G401.6 (cell line): Measurements from ENCODE around the gene TBC1D24.

Experiments
- FAIRE-seq: peaks from 2 replicates; lab custom pipeline; 2012; peaks lifted over from hg19 to GRCh38; lab: Jason Lieb, UNC

The TBC1D24 gene

DNA sequence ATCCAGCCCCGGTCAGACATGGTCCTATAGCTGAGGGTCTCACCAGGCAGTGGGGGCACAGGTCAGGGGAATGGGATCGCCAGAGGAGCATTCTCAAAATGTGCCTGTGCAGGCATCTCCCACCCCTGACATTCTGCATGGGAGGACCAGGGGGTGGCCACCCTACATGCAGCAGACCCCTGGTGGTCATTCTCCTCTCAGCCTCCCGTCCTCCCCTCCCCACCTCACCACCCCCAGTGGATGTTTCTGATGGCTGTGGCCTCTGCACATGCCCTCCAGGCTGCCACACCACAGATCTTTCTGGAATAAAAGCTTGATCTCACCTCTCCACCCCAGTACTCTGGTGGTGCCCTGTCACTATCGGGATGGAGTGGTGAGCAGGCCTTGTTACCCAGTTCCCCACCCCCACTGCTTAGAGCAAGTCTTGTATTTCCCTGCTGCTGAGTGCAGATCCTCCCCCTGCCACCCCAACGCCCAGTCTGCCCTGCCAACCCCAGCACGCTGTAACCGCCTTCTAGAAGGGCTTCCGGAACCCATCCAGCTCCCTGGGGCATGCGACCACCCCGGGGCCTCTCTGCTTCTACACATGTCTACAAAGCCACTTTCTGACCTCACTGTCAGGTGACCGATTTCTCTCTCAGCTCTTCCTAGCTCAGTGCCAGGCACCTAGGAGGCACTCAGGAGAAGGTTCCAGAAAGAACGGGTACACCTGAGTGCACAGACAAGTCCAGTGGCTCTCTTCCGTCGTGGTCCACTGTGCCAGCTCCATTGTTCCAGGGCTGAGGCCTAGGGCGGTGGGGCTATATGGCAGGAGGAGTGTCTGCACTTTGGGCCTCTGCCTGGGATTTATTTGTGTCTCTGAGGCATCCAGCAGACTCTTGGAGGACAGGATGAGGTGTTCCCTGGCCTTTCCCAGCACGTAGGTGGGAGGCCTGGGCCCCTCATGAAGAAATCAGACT is 9.3 kb downstream of the TBC1D24 start:
- no peak for FAIRE-seq

DNA sequence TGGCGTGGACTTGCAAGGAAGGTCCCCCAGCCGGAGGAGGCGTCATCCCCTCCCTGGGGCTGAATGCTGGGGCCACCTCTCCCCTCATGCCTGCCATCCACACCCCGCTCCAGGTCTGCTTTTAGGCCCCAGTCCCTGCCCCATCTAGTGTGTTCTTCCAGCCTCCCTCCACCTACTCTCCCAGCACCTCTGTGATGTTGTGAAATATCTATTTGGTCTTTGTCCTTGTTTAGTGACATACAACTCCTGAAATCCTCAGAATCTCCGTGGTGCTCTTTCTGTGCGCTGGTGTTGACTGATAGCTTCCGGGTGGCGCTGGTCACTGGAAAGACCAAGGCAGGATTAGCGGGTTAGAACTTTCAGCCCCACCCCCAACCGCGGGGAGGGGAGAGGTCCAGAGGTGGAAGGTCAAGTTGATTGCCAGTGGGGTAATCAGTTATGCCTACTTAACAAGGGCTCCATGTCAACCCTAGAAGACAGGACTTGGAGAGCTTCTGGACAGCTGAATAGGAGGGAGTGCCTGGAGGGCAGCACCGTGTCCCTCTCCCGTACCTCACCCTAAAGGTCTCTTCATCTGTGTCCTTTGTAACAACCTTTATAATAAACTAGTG is 10.1 kb downstream of the TBC1D24 start:
- FAIRE-seq: no peak

DNA sequence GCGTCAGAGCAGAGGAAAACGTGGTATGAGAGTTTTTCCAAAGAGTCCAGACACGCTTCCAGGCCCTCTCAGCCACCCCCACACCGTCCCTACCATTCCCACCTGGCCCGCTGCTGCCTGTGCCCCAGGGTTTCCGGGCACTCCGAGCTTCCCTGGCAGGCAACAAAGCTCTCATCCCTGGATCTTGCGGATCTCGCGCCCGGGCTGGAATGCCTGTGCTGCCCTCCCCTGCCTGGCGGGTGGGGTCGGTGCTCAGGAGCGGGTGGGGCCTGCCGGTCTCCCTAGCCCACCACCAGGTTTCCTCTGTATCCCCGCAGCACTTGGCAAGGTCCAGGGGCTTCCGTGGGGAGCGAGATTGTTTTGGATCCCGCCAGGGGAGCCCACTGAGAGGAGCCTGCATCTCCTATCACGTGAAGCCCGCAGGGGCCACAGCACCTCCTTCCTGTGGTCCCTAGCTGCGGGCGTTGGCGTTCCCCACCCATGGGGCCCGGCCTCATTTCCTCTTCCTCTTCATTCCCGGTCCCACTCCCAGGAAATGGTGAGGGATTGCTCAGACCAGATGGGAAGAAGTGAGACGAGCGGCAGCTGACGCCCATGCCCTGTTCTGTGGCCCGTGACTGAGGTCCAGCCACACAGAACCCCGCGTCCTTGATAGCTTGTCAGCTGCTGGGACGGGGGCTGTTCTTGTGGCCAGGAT is 11.0 kb downstream of the TBC1D24 start:
- FAIRE-seq: no peak

DNA sequence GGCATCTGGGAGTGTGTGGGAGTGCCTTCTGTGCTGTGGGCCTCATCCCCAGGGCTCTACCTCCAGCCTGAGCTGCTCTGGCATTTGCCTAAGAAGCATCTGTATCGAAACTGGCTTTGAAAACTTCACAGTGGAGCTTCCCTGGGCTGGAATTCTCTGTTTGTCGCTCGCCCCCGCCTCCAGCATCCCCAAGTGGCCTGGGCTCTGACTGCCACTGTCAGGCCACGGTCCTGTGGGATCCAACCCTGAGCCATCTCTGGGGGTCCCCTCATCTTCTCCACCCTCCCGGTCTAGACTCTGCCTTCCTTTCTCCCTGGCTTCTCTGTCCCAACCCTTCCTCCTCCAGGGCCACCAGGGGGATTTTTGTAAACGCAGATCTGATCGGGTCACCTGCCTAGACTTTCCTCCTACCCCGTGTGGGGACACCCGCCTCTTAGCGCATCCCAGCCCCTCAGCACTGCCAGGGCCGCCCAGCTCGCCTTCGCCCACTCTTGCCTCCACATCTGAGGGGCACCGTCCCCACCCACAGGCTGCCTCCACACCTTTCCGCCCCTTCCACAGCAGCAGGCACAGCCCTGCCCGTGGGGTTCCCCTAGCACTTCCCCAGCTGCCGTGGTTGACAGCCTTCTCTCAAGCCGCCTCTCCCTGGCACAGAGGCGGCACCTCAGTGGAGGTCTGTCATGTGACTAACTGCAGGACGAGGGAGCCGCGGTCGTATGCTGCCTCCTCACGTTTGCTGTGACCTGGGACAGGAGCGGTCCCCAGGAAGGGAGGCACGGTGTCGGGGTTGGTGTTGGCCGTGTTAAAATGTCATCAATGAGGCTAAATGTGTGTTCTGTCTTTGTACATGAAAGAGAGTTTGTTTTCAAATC is 12.0 kb downstream of the TBC1D24 start:
- FAIRE-seq: no peak

DNA sequence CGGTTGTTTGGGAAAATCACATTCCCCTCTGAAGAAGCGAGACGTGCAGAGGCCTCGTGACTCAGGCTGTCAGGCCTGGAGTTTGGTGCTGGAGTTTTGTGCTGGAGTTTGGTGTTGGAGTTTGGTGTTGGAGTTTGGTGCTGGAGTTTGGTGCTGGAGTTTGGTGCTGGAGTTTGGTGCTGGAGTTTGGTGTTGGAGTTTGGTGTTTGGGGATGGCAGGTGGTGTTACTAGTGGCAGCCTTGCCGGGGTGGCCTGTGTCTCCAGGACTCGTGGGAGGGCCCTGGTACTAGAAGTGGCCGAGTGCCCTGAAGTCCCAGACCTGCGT is 12.6 kb downstream of the TBC1D24 start:
- FAIRE-seq: no peak

DNA sequence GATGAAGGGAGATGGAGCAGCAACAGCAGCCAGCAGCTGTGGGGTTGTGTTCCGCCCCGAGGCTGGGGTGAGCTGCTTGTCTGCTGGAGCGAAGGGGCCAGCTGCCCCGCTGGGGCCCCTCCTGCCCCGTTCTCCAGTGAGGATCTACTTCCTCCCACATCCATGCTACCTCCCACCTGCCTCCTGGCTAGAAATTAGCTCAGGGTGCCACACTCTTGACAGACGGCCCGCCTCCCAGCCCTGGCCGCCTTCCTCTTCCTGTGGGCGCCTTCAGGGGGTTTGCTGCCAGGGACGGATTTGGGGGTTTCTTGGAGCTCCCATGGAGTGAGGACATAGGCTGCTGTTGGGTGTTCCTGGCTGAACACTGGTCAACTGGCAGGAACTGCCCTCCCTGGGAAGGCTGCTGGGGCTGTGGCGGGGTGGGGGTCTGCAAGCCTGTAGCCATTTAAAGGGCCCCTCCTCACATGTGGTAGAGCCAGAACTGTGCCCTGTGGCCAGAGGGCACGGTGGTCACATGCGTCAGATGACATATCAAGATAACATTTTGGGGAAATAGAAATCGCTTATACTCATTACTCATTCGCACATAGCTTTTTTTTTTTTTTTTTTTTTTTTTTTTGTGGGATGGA is 13.1 kb downstream of the TBC1D24 start:
- no peak for FAIRE-seq

DNA sequence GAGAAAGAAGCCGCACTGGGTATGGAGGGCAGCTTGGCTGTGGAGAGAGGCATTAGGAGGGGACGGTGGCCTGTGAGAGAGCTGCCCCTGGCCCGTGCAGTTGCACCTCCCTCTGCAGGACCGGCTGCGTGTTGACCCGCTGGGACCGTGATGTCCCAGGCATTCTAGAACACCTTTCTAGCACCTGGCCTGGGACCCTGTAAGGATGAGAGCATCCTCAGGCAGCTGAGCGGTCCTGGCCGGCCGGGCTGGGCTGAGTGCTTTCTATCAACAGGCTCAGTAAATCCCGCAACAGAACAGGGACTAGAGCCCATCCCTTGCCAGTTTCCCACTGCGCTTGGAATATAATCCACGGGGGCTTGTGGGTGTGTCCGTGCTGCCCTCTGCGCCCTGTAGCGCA is 14.7 kb downstream of the TBC1D24 start:
- FAIRE-seq: no peak

DNA sequence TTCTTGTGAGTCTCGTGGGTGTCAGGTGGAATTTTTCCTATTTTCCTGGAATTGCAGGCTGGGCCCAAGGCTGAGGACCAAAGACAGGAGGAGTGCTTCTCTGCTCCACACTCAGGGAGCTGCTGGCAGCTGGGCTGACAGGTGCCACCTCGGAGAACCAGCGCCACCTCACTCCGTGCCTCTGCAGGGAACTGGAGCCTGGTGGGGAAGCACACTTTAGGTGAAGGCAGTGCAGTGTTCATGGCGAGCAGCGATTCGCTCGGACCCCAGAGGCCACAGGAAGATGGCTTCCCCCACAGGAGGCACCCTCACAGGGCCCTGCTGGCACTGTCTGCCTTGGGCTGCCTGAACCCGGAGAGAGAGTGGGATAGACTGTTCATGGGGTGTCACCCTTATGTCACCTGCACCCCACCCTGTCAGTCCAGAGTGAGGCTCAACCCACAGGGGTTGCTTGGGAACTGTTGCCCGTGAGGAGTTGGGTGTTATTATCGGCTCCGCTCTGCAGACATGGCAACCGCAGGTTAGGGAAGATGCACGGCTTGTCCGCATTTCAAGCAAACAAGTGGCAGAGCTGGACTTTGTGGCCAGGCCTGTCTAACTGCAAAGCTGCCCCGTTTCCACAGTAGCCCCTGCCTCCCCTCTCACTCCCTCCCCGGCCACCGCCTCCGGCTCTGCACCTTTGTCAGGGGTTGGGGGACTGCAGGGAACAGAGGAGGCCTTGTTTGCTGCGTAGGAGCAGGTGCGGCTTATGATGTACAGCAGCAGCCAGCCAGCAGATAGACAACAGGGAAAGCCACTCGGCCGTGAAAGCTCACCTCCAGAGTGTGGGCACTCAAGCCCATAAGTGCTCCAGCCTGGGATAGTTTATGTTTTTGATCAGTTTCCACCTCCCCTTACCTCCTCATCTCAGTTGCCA is 15.5 kb downstream of the TBC1D24 start:
- FAIRE-seq: no peak

DNA sequence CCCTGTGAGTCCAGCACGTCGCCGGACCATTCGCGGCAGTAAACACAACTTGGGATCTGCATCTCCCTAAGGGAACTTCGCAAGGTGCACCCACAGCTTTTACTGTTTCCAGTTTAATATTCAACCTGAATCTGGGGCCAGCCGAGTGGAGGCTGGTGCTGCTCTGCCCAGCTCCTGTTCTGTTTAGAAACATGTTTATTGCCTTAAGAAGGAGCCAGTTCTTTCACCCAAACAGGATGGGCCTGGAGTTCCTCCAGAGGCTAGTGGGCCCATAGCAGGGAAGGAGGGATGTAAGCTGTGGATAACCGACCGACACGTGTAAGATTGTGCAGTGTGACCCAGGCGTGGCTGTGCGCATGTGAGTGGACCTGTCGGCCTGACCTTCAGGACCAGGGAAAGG is 17.4 kb downstream of the TBC1D24 start:
- FAIRE-seq: no peak

DNA sequence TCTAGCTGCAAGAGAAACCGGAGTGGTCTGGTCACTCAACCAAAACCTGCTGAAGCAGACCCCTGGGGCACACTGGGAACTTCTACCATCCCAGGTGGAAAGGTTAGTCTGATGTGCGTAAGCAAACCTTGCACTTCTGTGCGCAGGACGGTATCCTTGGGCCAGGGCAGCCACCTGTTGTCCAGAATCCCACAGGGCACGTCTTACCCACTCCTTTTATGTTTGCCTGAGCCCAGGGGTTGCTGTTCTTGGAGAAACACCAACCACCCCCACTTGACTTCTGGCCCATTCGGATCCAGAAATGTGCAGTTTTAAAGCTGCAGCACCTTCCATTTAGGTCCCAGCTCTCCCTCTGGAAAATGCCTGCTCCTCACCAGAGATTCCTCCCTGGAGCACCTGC is 18.7 kb downstream of the TBC1D24 start:
- FAIRE-seq: no peak

DNA sequence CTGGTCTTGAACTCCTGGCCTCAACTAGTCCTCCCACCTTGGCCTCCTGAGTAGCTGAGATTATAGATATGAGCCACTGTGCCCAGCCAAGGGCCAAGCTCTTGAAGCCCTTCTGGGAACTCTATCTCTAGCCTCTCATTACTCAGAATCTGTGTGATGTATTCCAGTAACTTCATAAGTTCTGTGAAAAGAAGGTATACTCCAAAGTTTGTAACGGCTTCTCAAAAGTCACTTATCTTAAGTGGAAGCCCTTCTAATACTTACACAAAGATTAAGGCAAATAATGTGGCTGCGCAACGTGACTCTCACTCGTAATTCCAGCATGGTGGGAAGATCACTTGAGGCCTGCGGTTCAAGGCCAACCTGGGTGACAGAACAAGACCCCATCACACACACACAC is 19.7 kb downstream of the TBC1D24 start:
- no peak for FAIRE-seq

DNA sequence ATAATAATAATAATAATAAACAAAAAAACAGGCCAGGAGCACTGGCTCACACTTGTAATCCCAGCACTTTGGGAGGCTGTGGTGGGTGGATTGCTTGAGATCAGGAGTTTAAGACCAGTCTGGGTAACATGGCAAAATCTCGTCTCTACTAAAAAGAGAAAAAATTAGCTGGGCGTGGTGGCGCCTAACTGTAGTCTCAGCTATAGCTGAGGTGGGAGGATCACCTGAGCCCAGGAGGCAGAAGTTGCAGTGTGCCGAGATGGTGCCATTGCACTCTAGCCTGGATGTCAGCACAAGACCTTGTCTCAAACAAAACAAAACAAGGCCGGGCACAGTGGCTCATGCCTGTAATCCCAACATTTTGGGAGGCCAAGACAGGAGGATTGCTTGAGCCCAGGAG is 20.1 kb downstream of the TBC1D24 start:
- no peak for FAIRE-seq

DNA sequence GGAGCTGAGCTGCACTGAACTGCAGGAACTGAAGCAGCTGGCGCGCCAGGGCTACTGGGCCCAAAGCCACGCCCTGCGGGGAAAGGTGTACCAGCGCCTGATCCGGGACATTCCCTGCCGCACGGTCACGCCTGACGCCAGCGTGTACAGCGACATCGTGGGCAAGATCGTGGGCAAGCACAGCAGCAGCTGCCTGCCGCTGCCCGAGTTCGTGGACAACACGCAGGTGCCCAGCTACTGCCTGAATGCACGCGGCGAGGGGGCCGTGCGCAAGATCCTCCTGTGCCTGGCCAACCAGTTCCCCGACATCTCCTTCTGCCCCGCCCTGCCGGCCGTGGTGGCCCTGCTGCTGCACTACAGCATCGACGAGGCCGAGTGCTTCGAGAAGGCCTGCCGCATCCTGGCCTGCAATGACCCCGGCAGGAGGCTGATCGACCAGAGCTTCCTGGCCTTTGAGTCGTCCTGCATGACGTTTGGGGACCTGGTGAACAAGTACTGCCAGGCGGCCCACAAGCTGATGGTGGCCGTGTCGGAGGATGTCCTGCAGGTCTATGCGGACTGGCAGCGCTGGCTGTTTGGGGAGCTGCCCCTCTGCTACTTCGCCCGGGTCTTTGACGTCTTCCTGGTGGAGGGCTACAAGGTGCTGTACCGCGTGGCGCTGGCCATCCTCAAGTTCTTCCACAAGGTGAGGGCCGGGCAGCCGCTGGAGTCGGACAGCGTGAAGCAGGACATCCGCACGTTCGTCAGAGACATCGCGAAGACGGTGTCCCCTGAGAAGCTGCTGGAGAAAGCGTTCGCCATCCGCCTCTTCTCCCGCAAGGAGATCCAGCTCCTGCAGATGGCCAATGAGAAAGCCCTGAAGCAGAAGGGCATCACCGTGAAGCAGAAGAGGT is 21.5 kb downstream of the TBC1D24 start:
- no peak for FAIRE-seq

DNA sequence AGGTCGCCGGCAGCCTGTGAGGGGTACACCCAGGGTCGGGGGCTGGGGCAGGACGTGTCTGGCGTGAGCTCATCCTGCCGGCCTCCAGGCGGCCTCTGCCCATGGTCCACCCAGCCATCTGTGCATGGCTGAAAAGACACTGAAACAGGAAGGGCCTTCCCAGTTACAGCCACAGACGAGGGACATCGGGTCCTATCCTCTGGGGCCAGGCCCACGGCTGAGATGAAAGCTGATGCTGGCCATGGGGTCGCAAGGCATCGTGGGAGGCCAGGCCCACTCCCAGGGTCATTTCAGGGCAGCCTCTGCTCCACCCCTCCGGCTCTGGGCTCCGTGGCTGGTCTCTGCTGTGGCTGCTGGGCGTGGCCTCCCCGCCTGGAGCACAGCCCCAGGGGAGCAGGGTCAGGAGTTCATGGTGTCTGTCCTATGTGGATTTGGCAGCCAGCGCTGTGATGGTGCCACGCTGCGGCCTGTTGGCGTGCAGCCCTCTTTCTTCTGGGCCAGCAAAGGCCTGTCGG is 22.2 kb downstream of the TBC1D24 start:
- FAIRE-seq: no peak

DNA sequence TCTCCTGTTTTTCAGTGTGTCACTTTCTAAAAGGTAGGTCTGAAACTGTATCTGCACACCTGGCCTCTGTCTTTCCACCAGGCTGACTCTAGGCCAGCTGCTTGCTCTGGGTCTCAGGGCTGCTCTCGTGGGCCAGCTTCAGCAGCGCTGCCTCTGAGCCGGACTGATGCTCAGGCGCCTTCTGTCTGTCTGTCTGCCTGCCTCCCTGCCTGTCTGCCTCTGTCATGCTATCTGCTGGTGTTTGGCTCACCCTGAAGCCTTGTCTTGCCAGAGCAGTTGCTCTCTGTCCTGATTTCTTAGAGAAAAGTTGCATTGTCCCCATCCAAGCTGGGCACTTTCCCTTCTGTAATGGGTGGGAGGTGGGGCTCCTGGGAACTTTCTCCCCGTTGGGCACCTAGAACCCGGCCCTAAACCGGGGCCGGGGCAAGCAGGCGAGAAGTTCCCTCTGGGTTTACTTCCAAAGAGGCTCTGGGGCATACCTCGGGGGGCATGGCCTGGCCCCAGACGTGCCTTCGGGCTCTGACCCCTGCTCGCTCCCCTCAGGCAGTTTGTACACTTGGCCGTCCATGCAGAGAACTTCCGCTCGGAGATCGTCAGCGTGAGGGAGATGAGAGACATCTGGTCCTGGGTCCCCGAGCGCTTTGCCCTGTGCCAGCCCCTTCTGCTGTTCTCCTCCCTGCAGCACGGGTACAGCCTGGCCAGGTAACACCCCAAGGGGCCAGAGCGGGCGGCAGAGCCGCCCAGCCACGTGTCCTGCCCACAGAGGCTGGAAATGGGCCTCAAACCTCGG is 23.0 kb downstream of the TBC1D24 start:
- FAIRE-seq: no peak

DNA sequence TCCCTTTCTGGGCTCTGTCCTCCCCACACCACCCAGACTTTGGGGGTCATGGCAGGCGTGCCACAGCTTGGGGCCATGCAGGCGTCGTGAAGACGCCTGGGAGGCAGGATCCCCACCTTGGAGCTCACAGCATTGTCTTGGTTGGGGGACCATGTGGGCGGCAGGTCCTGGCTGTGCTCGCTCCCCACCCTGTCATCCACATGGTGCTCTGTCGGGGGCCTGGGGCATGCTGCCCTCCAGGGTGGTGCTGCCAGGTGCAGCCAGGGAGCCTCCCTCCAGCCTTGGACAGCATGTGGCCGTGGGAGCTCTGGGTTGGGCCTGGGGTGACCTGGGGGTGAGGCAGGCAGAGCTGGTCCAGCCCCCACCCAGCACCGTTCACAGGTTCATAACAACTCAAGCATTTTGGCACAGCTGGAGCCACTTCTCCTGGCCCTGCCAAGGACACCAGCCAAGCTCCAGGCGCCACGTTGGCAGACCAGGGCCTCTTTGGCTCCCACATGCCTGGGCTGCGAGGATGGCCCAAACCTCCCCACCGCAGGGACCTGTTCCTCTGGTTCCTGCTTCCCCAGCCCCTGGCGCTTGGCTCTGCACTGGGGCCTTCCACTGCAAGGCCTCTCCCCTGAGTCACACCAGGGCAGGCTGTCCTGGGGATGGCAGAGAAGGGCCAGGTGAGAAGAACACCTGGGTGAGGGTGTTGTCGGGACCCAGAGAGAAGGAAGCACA is 23.8 kb downstream of the TBC1D24 start:
- no peak for FAIRE-seq

DNA sequence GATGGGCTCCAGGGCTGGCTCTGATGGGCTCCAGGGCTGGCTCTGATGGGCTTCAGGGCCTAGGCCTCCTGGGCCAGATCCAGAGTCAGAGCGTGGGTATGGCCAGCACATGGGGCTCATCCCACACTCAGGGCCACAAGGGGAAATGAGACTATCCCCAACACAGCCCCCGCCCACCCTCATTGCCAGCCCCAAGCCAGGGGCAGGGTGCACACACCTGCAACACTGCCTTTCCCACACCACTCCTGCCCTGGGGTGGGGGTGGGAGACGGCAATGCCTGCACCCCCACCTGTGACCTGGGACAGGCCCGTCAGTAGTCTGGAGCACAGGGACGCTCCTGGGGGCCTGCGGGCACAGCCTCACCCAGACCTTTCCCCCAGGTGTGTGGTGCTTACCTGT is 24.5 kb downstream of the TBC1D24 start:
- FAIRE-seq: no peak

DNA sequence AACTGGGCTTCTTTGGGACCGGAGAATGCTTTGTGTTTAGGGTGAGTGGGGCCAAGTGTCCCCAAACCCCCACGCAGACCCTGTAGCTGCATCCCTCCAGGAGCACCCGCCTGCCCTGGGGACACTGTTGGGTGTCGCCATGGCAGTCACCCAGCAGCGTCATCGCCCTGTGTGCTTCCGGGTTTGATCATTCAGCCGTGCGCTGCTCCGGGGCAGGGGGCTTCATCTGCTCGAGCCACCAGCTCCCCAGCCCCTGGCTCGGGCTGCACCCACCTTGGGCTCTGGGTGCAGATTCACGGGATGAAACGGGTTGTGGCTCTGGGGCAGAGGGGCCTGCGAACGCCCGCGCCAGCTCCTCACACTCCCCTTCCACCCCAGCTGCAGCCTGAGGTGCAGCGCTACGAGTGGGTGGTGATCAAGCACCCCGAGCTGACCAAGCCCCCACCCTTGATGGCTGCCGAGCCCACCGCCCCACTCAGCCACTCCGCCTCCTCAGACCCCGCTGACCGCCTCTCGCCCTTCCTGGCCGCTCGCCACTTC is 25.0 kb downstream of the TBC1D24 start:
- no peak for FAIRE-seq
